ENCODE results near the gene ATP10A. TPM values are rescaled to one million over a fixed set of nuclear protein-coding genes. Genes with fewer than 3 reads are reported as not detected.

The ATP10A gene
- polyA plus RNA-seq, 1 donor from 2014 or later: not detected

DNA sequence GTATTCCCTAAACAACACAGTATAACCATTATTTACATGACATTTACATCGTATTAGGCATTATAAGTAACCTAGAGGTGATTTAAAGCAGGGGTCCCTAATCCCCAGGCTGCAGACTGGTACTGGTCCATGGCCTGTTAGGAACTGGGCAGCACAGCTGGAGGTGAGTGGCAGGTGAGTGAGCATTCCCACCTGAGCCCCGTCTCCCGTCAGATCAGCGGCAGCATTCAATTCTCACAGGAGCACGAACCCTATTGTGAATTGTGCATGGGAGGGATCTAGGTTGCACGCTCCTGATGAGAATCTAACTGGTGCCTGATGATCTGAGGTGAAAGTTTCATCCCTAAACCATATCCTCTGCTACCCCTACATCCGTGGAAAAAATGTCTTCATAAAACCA, 138.2 kb downstream of the ATP10A start:
- Histone ChIP-seq H3K27me3 (ENCODE audit: insufficient read depth, low read depth, low read length) (no peaks in the 10 kb centered on the region), H3K27ac (ENCODE audit: low read length) (no peak overlapping the region)
- TF ChIP-seq EP300 (conservative IDR thresholded peaks at IDR 0.05; ENCODE audit: poor library complexity, severe bottlenecking) (no peak), TAF1 (IDR thresholded peaks at IDR 0.05; ENCODE audit: low read depth) (no peak), RAD21 (conservative IDR thresholded peaks at IDR 0.05) (no peak), EZH2 (IDR thresholded peaks at IDR 0.05; ENCODE audit: borderline replicate concordance, insufficient read depth, low read length, poor library complexity, severe bottlenecking) (no peak), SMC3 (conservative IDR thresholded peaks at IDR 0.05; ENCODE audit: poor library complexity) (no peak), POLR2AphosphoS5 (IDR thresholded peaks at IDR 0.05) (no peak), MXI1 (conservative IDR thresholded peaks at IDR 0.05; ENCODE audit: poor library complexity, severe bottlenecking) (no peak)
- TF ChIP-seq, protein P1, sequence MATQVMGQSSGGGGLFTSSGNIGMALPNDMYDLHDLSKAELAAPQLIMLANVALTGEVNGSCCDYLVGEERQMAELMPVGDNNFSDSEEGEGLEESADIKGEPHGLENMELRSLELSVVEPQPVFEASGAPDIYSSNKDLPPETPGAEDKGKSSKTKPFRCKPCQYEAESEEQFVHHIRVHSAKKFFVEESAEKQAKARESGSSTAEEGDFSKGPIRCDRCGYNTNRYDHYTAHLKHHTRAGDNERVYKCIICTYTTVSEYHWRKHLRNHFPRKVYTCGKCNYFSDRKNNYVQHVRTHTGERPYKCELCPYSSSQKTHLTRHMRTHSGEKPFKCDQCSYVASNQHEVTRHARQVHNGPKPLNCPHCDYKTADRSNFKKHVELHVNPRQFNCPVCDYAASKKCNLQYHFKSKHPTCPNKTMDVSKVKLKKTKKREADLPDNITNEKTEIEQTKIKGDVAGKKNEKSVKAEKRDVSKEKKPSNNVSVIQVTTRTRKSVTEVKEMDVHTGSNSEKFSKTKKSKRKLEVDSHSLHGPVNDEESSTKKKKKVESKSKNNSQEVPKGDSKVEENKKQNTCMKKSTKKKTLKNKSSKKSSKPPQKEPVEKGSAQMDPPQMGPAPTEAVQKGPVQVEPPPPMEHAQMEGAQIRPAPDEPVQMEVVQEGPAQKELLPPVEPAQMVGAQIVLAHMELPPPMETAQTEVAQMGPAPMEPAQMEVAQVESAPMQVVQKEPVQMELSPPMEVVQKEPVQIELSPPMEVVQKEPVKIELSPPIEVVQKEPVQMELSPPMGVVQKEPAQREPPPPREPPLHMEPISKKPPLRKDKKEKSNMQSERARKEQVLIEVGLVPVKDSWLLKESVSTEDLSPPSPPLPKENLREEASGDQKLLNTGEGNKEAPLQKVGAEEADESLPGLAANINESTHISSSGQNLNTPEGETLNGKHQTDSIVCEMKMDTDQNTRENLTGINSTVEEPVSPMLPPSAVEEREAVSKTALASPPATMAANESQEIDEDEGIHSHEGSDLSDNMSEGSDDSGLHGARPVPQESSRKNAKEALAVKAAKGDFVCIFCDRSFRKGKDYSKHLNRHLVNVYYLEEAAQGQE (IDR thresholded peaks at IDR 0.05; ENCODE audit: borderline replicate concordance): no peak
- TF ChIP-seq, protein P2, sequence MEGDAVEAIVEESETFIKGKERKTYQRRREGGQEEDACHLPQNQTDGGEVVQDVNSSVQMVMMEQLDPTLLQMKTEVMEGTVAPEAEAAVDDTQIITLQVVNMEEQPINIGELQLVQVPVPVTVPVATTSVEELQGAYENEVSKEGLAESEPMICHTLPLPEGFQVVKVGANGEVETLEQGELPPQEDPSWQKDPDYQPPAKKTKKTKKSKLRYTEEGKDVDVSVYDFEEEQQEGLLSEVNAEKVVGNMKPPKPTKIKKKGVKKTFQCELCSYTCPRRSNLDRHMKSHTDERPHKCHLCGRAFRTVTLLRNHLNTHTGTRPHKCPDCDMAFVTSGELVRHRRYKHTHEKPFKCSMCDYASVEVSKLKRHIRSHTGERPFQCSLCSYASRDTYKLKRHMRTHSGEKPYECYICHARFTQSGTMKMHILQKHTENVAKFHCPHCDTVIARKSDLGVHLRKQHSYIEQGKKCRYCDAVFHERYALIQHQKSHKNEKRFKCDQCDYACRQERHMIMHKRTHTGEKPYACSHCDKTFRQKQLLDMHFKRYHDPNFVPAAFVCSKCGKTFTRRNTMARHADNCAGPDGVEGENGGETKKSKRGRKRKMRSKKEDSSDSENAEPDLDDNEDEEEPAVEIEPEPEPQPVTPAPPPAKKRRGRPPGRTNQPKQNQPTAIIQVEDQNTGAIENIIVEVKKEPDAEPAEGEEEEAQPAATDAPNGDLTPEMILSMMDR (IDR thresholded peaks at IDR 0.05; ENCODE audit: poor library complexity, severe bottlenecking): no peak

DNA sequence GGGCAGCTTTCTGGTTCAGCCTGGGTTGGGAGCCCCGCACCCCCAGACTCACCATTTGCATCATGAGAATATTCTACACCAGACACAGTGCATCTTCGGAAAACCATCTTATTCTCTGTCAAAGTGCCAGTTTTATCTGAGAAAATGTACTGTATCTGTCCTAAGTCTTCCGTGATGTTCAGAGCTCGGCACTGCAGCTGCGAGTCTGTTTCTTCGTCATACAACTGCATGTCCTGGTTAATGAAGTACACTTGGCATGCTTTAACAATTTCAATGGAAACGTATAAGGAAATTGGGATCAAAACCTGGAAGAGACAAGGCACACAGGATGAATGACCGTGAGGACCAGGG, 141.5 kb downstream of the ATP10A start:
- H3K4me2 ChIP-seq (ENCODE audit: low read length): peak overlapping the region; percentile 55
- peak overlapping the region; percentile 36 for H3K9ac ChIP-seq (ENCODE audit: low read length)
- H3K79me2 ChIP-seq (replicated peaks; ENCODE audit: insufficient read depth, low read length): no peaks in the 10 kb centered on the region
- peak overlapping the region; percentile 28 for H3K4me3 ChIP-seq (ENCODE audit: low read length)
- no peaks in the 10 kb centered on the region for H3F3A ChIP-seq (ENCODE audit: insufficient read depth, low read length, poor library complexity, severe bottlenecking)
- H2AFZ ChIP-seq (ENCODE audit: low read depth, low read length): peak overlapping the region; percentile 3
- H3K27ac ChIP-seq (ENCODE audit: low read length): peak overlapping the region; percentile 66
- H3K9me2 ChIP-seq (ENCODE audit: insufficient read depth, low read length): no peaks in the 10 kb centered on the region
- H3K36me3 ChIP-seq (ENCODE audit: insufficient read depth, low read length): no peaks in the 10 kb centered on the region
- TF ChIP-seq MXI1 (conservative IDR thresholded peaks at IDR 0.05; ENCODE audit: poor library complexity, severe bottlenecking) (no peak), RAD21 (conservative IDR thresholded peaks at IDR 0.05) (peak; percentile 5)
- H3K27me3 ChIP-seq (ENCODE audit: insufficient read depth, low read depth, low read length): no peaks in the 10 kb centered on the region
- no peaks in the 10 kb centered on the region for H4K20me1 ChIP-seq (ENCODE audit: insufficient read depth)
- no peaks in the 10 kb centered on the region for H3K9me3 ChIP-seq (ENCODE audit: low read length)

More for the DNA sequence above, 138.2 kb downstream of the ATP10A start:
- H3K36me3 ChIP-seq (ENCODE audit: insufficient read depth, low read length): no peaks in the 10 kb centered on the region
- H2AFZ ChIP-seq (ENCODE audit: low read depth, low read length): no peak overlapping the region
- H3K9ac ChIP-seq (ENCODE audit: low read length): no peak overlapping the region
- H3K4me3 ChIP-seq (ENCODE audit: low read length): no peak overlapping the region
- no peaks in the 10 kb centered on the region for H3K9me2 ChIP-seq (ENCODE audit: insufficient read depth, low read length)
- H3K4me2 ChIP-seq (ENCODE audit: low read length): no peak overlapping the region
- H3K9me3 ChIP-seq (ENCODE audit: low read length): no peaks in the 10 kb centered on the region
- no peaks in the 10 kb centered on the region for H3K79me2 ChIP-seq (replicated peaks; ENCODE audit: insufficient read depth, low read length)
- H4K20me1 ChIP-seq (ENCODE audit: insufficient read depth): no peaks in the 10 kb centered on the region
- H3F3A ChIP-seq (ENCODE audit: insufficient read depth, low read length, poor library complexity, severe bottlenecking): no peaks in the 10 kb centered on the region

Data from neural cell (in vitro differentiated cells).